NCI-H748 (cell line): ENCODE data around the gene CDKL1.
"Not testable (repeated sequence)": the region's sequence is repeated elsewhere in the genome, so short reads cannot be mapped to it uniquely, and the experiment has no call there.

Experiments
- DNase-seq: peaks from one replicate; lab custom pipeline; 2025; ENCODE audit not compliant: unreplicated experiment; lab: John Stamatoyannopoulos, UW

The CDKL1 gene

DNA sequence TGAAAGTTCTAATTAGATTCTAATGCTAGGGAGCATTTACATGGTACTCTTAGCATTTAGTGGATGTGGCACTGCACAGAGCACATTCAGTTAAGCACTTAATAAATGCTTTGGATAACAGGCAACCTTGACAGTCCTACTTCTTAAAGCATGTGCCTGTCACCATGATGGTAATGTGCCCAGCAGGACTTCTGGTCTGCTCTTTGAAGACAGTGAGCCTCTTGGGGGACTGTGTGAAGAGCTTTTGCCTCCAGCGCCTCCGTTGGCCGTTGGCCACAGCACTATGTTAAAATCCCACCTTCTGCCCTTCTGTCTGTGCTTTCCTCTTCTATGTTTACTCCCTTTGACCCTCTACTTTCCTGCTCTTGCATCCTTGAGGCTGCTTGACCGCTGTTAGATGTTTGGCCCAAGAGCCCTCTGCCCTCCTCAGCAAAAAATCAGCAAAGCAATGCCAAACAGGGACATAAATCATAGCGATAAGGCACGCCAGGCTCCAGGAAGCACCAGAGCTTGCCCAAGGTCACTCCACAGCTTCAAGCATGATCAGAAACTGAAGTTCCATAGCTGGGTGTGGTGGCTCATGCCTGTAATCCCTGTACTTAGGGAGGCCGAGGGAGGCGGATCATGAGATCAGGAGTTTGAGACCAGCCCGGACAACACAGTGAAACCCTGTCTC lies 8.3 kb downstream of the CDKL1 start:
- no peak for DNase-seq

DNA sequence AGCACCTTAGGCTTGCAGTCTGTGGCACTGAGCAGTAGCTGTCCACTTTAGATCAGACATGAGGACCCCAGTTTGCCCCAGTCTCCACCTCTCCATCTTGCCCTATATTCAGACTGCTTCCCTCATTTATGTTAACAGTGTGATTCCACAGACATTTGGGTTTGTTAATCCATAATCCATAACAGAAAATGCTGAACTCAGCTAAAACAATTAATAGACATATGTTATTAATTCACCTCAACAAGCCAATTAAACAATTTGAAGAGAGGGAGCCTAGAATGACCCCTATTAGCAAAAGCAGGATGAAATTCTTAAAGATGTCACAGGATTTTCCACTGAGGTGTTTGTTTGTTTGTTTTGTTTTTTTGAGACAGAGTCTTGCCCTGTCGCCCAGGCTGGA lies 9.1 kb downstream of the CDKL1 start:
- DNase-seq, result no peak

DNA sequence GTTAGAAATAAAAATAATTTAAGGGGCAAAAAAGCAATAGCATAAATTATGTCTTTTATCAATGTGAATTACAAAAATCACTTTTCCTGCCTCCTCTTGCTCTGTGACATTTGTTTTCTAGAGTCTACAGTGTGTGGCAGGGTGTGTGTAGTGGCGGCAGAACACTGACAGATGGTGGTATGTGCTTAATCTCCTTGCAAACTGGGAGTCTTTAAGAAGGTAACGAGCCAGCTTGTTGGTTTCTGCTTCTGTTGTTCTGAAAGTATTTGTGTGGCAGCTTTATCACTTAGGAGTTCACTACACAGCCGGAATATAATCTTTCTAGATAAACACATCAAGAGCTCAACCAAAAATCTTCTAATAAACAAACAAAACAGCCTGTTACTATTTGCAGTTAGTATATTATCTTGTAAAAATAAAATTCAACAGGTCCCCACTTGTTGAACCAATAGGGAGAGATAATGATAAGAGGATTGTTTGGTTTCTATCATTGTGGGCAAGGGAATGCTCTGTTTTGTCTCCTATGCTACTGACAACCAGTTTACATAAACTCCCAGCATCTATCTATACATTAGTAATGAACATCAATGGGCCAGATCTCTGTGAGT lies 13.0 kb downstream of the CDKL1 start:
- no peak for DNase-seq

DNA sequence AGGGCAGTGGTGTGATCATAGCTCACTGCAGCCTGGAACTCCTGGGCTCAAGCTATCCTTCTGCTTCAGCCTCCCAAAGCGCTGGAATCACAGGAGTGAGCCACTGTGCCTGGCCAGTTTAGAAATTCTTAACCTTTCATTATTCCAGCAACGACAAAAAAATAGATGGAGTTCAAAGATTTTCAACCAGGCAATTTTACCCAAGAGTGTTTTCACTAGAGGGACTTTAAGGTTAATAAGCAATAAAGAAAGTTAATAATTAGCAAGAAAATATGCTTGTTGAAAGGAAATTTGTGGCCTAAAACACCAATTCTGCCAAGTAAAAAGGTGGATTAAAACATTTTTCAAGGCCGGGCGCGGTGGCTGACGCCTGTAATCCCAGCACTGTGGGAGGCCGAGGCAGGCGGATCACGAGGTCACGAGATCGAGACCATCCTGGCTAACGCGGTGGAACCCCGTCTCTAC lies 14.8 kb downstream of the CDKL1 start:
- no peak for DNase-seq

DNA sequence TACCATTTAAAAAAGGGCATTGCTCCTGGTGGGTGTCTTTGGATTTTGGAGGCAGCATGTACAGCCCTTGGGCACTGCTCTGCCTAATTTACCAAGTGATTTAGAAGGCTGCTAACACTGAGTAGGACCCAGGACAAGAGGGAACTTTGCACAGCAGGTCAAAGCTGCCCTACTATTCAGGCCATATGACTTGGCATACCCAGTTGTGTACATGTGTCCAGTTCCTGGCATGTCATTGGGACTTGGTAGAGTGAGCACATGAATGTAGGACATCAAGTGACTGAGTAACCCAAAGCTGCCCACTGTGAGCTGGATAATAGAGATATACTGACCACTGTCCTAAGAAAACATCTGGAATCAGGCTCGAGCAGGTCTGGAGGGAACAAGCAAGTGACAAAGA lies 15.7 kb downstream of the CDKL1 start:
- no peak for DNase-seq

DNA sequence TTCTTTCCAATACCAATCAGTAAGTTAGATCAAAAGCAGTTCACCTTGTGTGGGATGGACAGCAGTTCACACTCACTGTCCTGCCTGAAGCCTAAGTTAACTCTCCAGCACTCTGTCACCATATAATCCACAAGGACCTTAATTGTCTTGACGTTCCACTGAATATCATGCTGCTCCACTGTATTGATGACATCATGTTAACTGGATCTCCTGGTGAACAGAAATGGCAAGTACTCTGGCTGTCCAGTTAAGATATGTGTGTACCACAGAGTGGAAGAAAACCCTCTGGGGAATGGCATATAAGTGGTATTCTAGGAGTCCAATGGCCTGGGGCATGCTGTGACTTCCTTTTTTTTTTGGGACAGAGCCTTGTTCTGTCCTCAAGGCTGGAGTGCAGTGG lies 16.2 kb downstream of the CDKL1 start:
- no peak for DNase-seq

DNA sequence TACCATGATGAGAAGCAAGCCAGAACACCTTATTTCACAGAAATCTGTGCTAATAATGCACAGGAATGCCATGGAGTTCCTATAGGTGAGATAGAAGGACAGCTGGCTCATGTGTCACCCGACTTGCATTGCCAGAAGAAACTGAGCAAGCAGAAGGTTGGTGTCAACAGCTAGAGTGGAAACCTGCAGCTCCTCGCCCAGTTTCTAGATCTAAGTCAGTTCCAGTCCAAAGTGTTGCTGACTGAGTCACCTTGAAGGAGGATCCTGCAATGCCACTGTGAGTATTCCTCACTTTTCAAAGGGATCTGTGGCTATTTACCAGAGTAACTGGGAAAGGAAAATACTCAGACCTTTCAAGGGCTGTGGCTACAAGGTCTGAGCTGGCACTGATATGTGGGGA lies 17.1 kb downstream of the CDKL1 start:
- DNase-seq, result no peak

DNA sequence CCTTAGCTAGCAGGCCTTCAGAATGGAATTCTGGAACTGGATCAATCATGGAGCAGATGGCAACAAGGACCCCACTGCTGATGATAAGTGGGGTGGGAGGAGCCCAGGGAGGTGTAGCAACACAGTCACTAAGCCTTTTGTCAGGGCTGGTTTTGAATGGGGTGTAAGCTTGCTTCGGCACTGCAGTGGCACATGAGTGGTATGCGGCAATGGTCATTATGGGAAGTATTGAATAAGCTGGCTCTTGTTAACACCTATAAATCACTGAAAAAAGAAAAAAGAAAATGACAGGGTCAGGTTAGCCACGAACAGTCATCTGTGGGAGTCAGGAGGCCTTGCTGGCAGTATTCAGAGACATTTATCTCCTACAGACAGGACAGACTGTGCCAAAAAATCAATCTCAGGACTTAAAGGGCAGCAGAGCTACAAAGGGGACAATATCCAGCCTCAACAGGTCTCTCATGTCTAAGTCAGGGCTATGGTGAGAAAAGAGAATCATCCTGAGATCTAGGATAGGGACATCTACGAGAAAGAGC lies 19.1 kb downstream of the CDKL1 start:
- no peak for DNase-seq

DNA sequence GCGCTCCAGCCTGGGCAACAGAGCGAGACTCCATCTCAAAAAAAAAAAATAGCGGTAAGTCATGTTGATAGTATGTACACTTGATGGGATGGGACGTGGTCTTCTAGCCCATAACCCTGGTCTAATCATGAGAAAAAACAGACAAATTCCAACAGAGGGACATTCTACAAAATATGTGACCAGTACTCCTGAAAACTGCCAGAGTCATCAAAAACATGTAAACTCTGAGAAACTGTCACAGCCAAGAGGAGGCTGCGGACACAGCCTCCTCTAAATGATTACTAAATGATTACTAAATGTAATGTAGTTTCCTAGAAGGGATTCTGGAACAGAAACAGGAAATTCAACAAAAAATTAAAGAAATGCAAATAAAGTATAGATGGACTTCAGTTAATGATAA lies 20.9 kb downstream of the CDKL1 start:
- no peak for DNase-seq

DNA sequence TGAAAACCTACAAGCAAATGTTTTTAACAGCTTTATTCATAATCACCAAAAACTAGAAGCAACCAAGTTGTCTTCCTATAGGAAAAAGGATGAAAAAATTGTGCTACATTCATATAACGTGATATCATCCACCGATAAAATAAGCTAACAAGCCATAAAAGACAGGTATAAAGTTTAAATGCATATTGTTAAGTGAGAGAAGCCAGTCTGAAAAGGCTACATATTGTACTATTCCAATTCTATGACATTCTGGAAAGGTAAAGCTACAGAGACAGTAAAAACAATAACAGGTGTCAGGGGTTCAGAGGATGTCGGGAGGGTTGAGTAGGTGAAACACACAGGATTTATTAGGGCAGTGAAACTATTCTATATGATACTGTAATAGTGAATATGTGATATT lies 22.7 kb downstream of the CDKL1 start:
- no peak for DNase-seq

DNA sequence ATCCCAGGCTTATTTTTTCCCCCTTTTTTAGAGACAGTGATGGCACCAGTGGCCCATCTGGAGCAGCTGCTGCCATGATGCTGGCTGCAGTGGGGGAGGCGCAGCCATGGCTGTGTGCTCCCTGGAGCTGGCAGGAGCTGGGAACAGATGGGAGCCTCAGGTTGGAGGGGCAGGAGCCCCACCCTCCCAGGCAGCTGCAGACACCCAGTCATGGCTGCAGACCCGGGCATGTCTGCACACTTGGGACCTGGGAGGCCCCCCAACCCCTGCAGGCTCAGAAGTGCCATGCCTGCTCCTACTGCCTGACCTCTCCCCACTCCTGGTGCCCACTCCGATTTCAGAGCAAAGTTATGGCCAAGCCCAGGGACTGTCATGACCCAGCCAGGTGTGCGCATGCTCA lies 25.1 kb downstream of the CDKL1 start:
- DNase-seq, result no peak

DNA sequence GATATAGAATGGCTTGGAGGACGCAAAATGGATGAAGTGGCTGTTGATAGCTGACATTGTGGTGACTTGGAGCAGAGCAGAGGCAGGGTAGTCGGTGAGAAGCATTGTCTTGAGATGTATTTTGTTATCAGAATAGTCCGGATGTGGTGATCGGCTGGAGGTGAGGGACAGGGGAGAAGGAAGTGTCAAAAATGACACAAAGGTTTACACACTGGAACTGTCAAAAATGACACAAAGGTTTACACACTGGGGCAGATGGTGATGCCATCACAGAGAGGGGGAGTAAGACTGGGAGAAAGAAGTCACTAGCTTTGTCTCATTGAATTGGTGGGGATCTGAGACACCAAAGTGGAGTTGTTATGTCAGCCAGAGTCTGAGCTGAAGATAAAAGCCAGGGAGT lies 30.1 kb downstream of the CDKL1 start:
- DNase-seq, result no peak

DNA sequence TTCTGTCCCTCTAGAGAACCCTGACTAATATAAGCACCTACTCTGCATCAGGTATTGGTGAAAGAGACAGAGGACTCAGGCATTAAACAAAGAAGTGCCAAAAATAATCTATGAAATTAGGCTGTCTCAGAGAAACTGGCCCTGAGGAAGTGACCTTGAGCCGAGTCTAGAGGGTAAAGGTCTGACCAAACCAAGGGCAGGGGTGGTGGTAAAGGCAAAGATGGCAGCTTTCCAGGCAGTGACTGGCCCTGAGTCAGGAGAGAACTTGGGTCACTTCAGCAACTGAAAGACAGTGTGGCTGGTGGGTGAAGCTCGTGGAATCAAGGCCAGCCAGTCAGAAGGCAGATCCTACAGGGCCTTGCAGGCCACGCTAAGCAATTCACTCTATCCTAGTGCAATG lies 30.6 kb downstream of the CDKL1 start:
- DNase-seq, result no peak

DNA sequence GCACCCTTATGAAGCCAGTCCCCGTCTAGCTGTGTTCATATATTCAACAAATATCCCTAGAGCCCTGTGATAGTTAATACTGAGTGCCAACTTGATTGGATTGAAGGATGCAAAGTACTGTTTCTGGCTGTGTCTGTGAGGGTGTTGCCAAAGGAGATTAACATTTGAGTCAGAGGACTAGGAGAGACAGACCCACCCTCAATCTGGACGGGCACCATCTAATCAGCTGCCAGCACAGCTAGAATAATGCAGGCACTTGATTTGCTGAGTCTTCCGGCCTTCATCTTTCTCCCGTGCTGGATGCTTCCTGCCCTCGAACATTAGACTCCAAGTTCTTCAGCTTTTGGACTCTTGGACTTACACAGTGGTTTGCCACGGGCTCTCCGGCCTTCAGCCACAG lies 31.1 kb downstream of the CDKL1 start:
- DNase-seq, result not testable (repeated sequence)

DNA sequence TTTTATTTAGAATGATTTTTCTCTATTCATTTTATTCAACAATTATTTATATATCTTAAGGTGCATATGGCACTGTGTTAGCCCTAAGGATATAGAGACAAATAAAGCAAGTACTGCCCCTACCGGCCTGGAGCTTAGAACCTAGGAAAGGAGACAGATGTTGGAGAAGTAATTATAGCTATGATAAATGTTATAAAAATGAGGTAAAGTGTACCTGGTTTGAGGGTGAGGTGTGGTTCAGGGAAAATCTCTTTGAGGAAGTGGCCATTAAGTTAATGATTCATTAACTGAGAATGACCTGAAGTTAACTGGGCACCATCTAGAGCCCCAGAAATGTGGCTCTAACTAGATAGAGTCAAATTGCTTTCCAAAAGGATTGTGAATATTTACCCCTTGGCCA lies 31.9 kb downstream of the CDKL1 start:
- no peak for DNase-seq

DNA sequence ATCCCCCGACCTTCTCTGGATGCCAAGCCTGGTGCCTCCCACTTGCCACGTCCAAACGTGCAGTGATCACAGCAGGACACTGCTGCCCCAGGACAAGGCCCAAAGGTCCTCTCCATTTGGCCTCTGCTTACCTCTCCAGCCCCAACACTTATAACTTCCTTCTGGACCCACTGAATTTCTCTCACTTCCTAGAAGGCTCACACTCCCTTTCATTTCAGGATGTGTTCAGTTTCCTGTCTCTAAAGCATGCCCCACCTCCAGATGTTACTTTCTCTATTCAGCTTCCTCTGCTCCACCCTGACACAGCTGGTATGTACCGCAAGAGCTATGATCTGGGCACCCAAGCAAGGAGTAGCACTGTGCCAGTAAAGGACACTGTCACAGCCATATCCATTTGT lies 33.0 kb downstream of the CDKL1 start:
- DNase-seq, result no peak

DNA sequence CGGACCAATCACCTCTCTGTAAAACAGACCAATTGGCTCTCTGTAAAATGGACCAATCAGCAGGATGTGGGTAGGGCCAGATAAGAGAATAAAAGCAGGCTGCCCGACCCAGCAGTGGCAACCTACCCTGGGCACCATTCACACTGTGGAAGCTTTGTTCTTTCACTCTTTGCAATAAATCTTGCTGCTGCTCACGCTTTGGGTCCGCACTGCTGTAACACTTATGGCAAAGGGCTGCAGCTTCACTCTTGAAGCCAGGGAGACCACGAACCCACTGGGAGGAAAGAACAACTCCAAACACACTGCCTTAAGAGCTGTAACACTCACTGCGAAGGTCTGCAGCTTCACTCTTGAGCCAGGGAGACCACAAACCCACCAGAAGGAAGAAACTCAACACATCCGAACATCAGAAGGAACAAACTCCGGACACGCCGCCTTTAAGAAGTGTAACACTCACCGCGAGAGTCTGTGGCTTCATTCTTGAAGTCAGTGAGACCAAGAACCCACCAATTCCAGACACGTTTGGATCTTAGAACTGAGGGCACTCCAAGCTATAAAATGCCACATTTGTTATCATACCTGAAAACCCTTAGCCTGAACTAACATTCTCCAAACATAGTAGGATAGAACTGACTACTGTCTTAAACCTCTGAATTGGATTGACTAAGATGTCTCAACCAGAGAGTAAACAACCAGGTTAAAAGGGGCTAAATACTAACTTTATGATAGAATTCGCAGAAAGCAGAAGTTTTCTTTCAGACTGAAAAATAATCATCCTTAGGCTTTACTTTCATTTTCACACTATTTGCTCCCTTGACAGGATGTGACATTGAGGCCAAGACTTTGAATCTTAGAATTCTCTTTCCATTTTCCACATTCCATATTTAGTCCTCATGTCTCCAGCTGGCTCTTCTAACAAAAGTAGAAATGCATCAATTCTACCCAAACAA lies 33.6 kb downstream of the CDKL1 start:
- DNase-seq, result no peak

DNA sequence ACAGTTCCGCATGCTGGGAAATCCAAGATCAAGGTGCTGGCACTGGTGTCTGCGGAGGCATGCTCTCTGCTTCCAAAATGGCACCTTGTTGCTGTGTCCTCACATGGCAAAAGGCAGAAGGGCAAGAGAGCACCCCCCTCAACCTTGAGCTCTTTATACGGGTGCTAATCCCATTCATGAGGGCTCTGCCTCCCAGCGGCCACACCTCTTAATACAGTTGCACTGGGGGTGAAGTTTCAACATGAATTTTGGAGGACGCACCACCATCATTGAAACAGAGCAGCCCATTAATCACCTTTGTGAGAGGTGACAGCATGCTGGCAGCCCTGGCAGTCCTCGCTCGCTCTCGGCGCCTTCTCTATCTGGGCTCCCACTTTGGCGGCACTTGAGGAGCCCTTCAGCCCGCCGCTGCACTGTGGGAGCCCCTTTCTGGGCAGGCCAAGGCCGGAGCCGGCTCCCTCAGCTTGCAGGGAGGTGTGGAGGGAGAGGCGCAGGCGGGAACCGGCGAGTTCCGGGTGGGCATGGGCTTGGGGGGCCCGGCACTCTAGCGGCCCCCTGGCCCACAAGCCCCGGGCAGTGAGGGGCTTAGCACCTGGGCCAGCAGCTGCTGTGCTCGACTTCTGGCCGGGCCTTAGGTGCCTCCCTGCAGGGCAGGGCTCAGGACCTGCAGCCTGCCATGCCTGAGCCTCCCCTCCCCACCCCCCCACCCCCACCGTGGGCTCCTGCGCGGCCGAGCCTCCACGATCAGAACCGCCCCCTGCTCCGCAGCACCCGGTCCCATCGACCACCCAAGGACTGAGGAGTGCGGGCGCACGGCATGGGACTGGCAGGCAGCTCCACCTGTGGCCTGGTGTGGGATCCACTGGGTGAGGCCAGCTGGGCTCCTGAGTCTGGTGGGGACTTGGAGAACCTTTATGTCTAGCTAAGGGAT lies 34.9 kb downstream of the CDKL1 start:
- not testable (repeated sequence) for DNase-seq

DNA sequence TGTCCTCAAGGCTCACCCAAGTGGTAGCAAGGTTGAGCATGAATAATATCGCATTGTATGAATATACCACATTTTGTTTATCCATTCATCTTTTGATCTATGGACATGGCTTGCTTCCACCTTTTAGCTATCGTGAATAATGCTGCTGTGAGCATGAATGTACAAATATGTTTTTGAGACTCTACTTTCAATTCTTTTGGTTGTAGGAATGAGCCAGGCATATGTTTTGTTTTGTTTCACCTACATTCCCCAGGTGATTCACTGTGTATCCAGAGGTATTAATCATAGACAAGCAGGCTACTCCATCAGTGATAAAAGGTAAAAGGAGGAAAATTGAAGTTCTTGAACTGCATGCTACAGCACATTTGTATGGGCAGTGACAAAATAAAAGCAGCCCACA lies 35.8 kb downstream of the CDKL1 start:
- no peak for DNase-seq

DNA sequence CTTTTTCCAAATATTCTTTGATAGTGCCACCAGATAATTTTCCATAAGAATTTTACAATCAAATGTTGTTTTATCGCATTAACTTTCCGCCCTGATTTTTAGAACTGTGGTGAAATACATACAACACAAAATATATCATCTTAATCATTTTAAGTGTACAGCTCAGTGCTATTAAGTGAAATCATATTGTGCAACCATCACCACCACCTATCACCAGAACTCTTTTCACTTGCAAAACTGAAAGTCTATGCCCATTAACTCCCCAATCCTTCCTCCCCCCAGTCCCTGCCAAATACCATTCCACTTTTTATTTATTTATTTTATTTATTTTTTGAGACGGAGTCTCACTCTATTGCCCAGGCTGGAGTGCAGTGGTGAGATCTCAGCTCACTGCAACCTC lies 36.6 kb downstream of the CDKL1 start:
- DNase-seq, result no peak

DNA sequence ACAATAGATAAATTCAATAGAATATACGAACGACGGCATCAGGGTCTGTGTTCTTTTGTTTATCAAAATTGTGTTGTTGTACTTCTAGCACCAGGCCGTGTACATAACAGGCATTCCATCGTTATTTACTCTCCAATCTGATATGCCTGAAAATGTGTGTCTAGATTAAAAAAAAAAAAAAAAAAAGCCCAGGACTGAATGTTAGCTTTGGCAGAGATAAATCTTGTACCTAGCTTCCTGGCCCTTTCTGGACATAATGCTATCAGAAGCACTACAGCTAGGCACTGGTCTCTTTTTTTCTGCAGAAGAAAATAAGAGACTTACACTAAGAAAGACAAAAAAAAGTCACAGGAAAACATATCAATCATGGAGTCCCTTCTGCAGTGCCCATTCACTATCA lies 37.0 kb downstream of the CDKL1 start:
- DNase-seq, result no peak
